ENCODE measurements around the gene MTLN.
"Not testable (repeated sequence)": the region's sequence is repeated elsewhere in the genome, so short reads cannot be mapped to it uniquely, and the experiment has no call there.

Gene MTLN

DNA sequence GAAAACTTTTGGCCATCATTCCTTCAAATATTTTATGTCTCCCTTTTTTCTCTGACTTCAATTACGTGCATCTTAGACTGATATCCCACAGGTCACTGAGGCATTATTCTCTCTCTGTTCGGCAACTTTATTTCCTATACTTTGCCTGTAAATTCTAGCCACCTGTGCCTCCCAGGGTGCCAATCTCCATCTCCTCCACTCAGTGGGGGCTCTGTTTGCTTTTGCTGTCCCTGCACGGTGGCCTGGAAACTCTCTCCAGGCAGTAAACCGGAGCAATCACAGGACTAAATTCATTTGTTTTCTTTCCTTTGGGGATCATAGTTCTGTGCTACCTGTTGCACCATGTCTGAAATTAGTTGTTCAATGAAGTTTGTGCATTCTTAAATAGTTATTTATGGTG lies 9.6 kb upstream of the MTLN start:
- Histone ChIP-seq H3K79me2 (no peaks in the 10 kb centered on the region), H2AFZ (no peak overlapping the region), H3K9ac (no peak overlapping the region), H3K4me2 (ENCODE audit: low read length) (no peak overlapping the region), H3K4me1 (no peaks in the 10 kb centered on the region), H3K27me3 (ENCODE audit: control insufficient read depth, insufficient read depth, low read length) (no peaks in the 10 kb centered on the region), H3K4me3 (ENCODE audit: low read depth, low read length) (no peak overlapping the region), H3K9me3 (ENCODE audit: control insufficient read depth, low read length) (no peaks in the 10 kb centered on the region), H3K27ac (no peak overlapping the region), H3K36me3 (ENCODE audit: control insufficient read depth, insufficient read depth, low read length) (no peaks in the 10 kb centered on the region)
- TF ChIP-seq, protein P1, sequence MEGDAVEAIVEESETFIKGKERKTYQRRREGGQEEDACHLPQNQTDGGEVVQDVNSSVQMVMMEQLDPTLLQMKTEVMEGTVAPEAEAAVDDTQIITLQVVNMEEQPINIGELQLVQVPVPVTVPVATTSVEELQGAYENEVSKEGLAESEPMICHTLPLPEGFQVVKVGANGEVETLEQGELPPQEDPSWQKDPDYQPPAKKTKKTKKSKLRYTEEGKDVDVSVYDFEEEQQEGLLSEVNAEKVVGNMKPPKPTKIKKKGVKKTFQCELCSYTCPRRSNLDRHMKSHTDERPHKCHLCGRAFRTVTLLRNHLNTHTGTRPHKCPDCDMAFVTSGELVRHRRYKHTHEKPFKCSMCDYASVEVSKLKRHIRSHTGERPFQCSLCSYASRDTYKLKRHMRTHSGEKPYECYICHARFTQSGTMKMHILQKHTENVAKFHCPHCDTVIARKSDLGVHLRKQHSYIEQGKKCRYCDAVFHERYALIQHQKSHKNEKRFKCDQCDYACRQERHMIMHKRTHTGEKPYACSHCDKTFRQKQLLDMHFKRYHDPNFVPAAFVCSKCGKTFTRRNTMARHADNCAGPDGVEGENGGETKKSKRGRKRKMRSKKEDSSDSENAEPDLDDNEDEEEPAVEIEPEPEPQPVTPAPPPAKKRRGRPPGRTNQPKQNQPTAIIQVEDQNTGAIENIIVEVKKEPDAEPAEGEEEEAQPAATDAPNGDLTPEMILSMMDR (IDR thresholded peaks at IDR 0.05): no peak

DNA sequence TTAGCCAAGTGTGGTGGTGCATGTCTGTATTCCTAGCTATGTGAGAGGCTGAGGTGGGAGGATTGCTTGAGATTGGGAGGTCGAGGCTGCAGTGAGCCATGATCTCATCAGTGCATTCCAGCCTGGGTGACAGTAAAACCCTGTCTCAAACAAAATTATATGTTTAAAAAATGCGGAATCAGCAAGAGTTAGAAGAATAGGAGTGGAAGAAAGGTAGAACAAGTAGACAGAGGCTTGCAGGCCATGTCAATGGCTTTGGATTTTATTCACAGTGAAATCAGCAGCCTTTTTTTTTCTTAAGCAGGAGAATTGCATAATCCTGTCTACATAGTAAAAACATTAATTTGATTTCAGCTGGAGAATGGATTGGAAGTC lies 7.8 kb upstream of the MTLN start:
- Histone ChIP-seq H3K9me3 (ENCODE audit: control insufficient read depth, low read length) (no peaks in the 10 kb centered on the region), H3K27me3 (ENCODE audit: control insufficient read depth, insufficient read depth, low read length) (no peaks in the 10 kb centered on the region), H2AFZ (no peak overlapping the region), H3K79me2 (no peaks in the 10 kb centered on the region), H3K9ac (no peak overlapping the region), H3K4me3 (ENCODE audit: low read depth, low read length) (no peak overlapping the region), H3K36me3 (ENCODE audit: control insufficient read depth, insufficient read depth, low read length) (no peaks in the 10 kb centered on the region), H3K4me2 (ENCODE audit: low read length) (no peak overlapping the region), H3K27ac (no peak overlapping the region), H3K4me1 (no peaks in the 10 kb centered on the region)
- TF ChIP-seq, protein P1 (IDR thresholded peaks at IDR 0.05): no peak

DNA sequence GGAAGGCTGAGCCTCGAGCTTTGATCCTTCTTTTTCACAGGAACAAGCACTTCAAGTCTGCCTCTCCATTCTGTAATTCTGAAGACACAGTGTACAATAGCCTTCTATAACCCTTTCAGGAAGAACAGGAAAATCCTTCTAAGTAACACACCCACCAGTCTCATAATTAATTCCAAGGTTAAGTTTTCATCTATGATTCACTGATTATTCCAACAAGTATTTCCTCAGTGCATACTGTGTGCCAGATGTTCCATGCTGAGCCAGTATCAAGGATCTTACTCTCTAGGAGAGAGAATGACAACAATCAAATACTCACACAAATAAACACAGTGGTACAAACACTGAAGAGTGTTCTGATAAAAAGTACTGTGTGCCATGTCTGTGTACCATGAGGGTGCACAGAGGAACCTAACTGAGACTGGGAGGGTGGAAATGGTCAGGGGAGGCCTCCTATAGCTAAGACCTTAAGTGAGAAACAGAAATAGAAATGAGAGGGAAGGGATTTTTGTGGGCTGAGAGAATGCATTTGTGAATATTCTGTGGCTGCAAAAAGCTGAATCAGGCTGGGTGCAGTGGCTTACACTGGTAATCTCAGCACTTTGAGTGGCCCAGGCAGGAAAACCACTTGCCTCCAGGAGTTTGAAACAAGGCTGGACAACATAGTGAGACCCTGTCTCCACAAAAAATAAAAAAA lies 7.3 kb upstream of the MTLN start:
- no peak overlapping the region for H3K4me2 ChIP-seq (ENCODE audit: low read length)
- H3K27ac ChIP-seq: no peak overlapping the region
- H3K4me3 ChIP-seq (ENCODE audit: low read depth, low read length): no peak overlapping the region
- no peaks in the 10 kb centered on the region for H3K9me3 ChIP-seq (ENCODE audit: control insufficient read depth, low read length)
- no peaks in the 10 kb centered on the region for H3K4me1 ChIP-seq
- no peaks in the 10 kb centered on the region for H3K27me3 ChIP-seq (ENCODE audit: control insufficient read depth, insufficient read depth, low read length)
- H3K9ac ChIP-seq: no peak overlapping the region
- TF ChIP-seq, protein P1 (IDR thresholded peaks at IDR 0.05): no peak
- H3K79me2 ChIP-seq: no peaks in the 10 kb centered on the region
- H2AFZ ChIP-seq: no peak overlapping the region
- no peaks in the 10 kb centered on the region for H3K36me3 ChIP-seq (ENCODE audit: control insufficient read depth, insufficient read depth, low read length)

DNA sequence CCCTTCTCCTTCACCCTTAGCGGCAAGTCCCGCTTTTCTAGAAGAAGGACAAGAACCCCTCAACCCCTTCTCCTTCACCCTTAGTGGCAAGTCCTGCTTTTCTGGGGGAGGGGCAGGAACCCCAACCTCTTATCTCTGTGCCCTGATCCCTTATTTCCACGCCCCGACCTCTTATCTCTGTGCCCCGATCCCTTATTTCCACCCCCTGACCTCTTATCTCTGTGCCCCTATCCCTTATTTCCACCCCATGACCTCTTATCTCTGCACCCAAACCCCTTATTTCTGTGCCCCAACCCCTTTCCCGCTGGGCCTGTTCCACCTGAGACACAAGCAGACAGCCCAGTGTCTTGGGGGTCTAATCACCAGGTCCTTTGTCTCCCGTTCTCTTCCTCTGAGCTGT lies 6.5 kb upstream of the MTLN start:
- not testable (repeated sequence) for H3K4me1 ChIP-seq; H3K79me2 ChIP-seq; H3K4me3 ChIP-seq (ENCODE audit: low read depth, low read length); H3K4me2 ChIP-seq (ENCODE audit: low read length); H2AFZ ChIP-seq; H3K36me3 ChIP-seq (ENCODE audit: control insufficient read depth, insufficient read depth, low read length); H3K27ac ChIP-seq; H3K9ac ChIP-seq; H3K27me3 ChIP-seq (ENCODE audit: control insufficient read depth, insufficient read depth, low read length); H3K9me3 ChIP-seq (ENCODE audit: control insufficient read depth, low read length)

DNA sequence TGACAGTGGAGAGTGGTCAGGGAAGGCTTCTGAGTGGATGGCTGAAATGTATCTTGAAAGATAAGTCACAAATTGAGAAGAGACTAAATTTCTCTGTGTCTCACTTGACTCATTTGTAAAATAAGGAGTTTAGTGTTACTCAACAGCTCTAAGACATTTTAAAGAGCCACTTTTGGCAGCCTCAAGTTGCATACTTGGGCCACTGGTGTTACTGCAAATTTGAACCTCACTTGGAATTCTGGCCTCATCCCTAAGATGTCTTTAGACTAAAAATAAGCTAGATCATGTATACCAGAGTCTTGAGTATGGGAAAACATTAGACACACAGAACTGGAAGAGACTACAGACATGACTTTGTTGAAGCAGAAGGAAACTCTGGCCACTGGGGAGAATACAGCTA lies 4.5 kb upstream of the MTLN start:
- TF ChIP-seq, protein P1 (IDR thresholded peaks at IDR 0.05): no peak
- no peaks in the 10 kb centered on the region for H3K4me1 ChIP-seq
- H2AFZ ChIP-seq: no peak overlapping the region
- H3K4me3 ChIP-seq (ENCODE audit: low read depth, low read length): no peak overlapping the region
- H3K4me2 ChIP-seq (ENCODE audit: low read length): no peak overlapping the region
- no peak overlapping the region for H3K27ac ChIP-seq
- no peaks in the 10 kb centered on the region for H3K36me3 ChIP-seq (ENCODE audit: control insufficient read depth, insufficient read depth, low read length)
- H3K9ac ChIP-seq: no peak overlapping the region
- H3K79me2 ChIP-seq: no peaks in the 10 kb centered on the region
- no peaks in the 10 kb centered on the region for H3K27me3 ChIP-seq (ENCODE audit: control insufficient read depth, insufficient read depth, low read length)
- no peaks in the 10 kb centered on the region for H3K9me3 ChIP-seq (ENCODE audit: control insufficient read depth, low read length)
